HepG2 (cell line): ENCODE data around the gene PLXDC2. TPM values are rescaled to one million over a fixed set of nuclear protein-coding genes. Genes with fewer than 3 reads are reported as not detected.

ENCODE experiments used
- ARNTL ChIP-seq: sonication (generic); formaldehyde crosslinking; IDR thresholded peaks from 2 replicates; pipeline ENCODE4 v1.4.0; 2020; ENCODE audit warnings: mild to moderate bottlenecking, missing genetic modification reagents
- GATAD2A ChIP-seq: IDR thresholded peaks from 2 replicates; pipeline ENCODE4 v1.6.1; 2016
- KMT2A ChIP-seq: sonication (generic); formaldehyde crosslinking; IDR thresholded peaks from 2 replicates; pipeline ENCODE4 v1.4.0; 2020; ENCODE audit warnings: missing genetic modification reagents
- MAFK ChIP-seq, 2 experiments: IDR thresholded peaks in 1 of 2; conservative IDR thresholded peaks in 1 of 2; 2 replicates each; pipeline ENCODE4 v1.6.1; 2011; ENCODE audit warnings: improper control_type of control experiment in 2 of 2, low read length in 2 of 2
- MLLT10 ChIP-seq: sonication (generic); formaldehyde crosslinking; IDR thresholded peaks from 2 replicates; pipeline ENCODE4 v1.4.0; 2020; ENCODE audit warnings: missing genetic modification reagents
- NR2C2 ChIP-seq: sonication (generic); formaldehyde crosslinking; IDR thresholded peaks from 2 replicates; pipeline ENCODE4 v1.4.0; 2020; ENCODE audit warnings: missing genetic modification reagents, mild to moderate bottlenecking, moderate library complexity, borderline replicate concordance
- PRMT3 ChIP-seq: sonication (generic); formaldehyde crosslinking; IDR thresholded peaks from 2 replicates; pipeline ENCODE4 v1.8.1; 2022; ENCODE audit warnings: low read depth, mild to moderate bottlenecking, moderate library complexity, missing genetic modification reagents, borderline replicate concordance
- RFXANK ChIP-seq: IDR thresholded peaks from 2 replicates; pipeline ENCODE4 v1.6.1; 2016
- SIX4 ChIP-seq: sonication (generic); formaldehyde crosslinking; IDR thresholded peaks from 2 replicates; pipeline ENCODE4 v1.4.0; 2020; ENCODE audit warnings: missing genetic modification reagents
- TBX3 ChIP-seq: fragments of 450-650 bp; IDR thresholded peaks from 2 replicates; pipeline ENCODE4 v1.6.1; 2017; ENCODE audit warnings: antibody characterized with exemption, mild to moderate bottlenecking, inconsistent platforms, borderline replicate concordance
- ZBTB37 ChIP-seq: sonication (generic); formaldehyde crosslinking; IDR thresholded peaks from 2 replicates; pipeline ENCODE4 v1.4.0; 2020; ENCODE audit warnings: mild to moderate bottlenecking, missing genetic modification reagents
- ZFP41 ChIP-seq: sonication (generic); formaldehyde crosslinking; IDR thresholded peaks from 2 replicates; pipeline ENCODE4 v1.4.0; 2020; ENCODE audit warnings: mild to moderate bottlenecking, missing genetic modification reagents, borderline replicate concordance
- ZNF441 ChIP-seq: sonication (generic); formaldehyde crosslinking; IDR thresholded peaks from 2 replicates; pipeline ENCODE4 v1.7.0; 2021; ENCODE audit warnings: missing genetic modification reagents, borderline replicate concordance
- ZNF468 ChIP-seq: sonication (generic); formaldehyde crosslinking; IDR thresholded peaks from 2 replicates; pipeline ENCODE4 v1.8.0; 2022; ENCODE audit warnings: mild to moderate bottlenecking, moderate library complexity, missing genetic modification reagents
- ZNF501 ChIP-seq: sonication (generic); formaldehyde crosslinking; IDR thresholded peaks from 2 replicates; pipeline ENCODE4 v1.5.1; 2020; ENCODE audit warnings: mild to moderate bottlenecking, moderate library complexity, missing genetic modification reagents
- ZNF770 ChIP-seq: sonication (generic); formaldehyde crosslinking; IDR thresholded peaks from 2 replicates; pipeline ENCODE4 v1.5.0; 2020; ENCODE audit warnings: mild to moderate bottlenecking, missing genetic modification reagents
- ZNF879 ChIP-seq: sonication (generic); formaldehyde crosslinking; IDR thresholded peaks from 2 replicates; pipeline ENCODE4 v1.8.1; 2023; ENCODE audit warnings: missing genetic modification reagents
- ZSCAN25 ChIP-seq: sonication (generic); formaldehyde crosslinking; IDR thresholded peaks from 2 replicates; pipeline ENCODE4 v1.8.0; 2022; ENCODE audit warnings: mild to moderate bottlenecking, missing genetic modification reagents
- polyA plus RNA-seq, 8 experiments: library from polyadenylated mRNA; depleted of rRNA in 3 of 8; stranded (reverse) in 7 of 8; unstranded in 1 of 8; fragments of >200 nt; fragmentation: Illumina TruSeq in 4 of 8; extraction: Trizol in 4 of 8; gene quantifications; 2 replicates each; pipeline versions ENCODE4 v1.2.1 to v1.2.3, GENCODE V29; 2011 to 2016; ENCODE audit warnings: low read depth in 4 of 8, missing spikeins in 1 of 8, mixed read lengths in 1 of 8; ENCODE audit not compliant: insufficient read depth in 1 of 8
- total RNA-seq, 5 experiments: library from RNA; depleted of rRNA; stranded (reverse); fragments of >200 nt; fragmentation: Illumina TruSeq; extraction: Trizol; gene quantifications; 2 replicates each; pipeline ENCODE4 v1.2.3, GENCODE V29; 2016; ENCODE audit warnings: low read depth in 1 of 5
- TF ChIP-seq, protein P1 (sequence below): sonication (generic); formaldehyde crosslinking; IDR thresholded peaks from 2 replicates; pipeline ENCODE4 v1.9.0; 2022; ENCODE audit warnings: low read depth, missing genetic modification reagents
- TF ChIP-seq, protein P2 (sequence below): sonication (generic); formaldehyde crosslinking; IDR thresholded peaks from 2 replicates; pipeline ENCODE4 v1.4.0; 2020; ENCODE audit warnings: missing genetic modification reagents
- TF ChIP-seq, protein P3 (sequence below): IDR thresholded peaks from 2 replicates; pipeline ENCODE4 v1.6.1; 2016
- TF ChIP-seq, protein P4 (sequence below): sonication (generic); formaldehyde crosslinking; IDR thresholded peaks from 2 replicates; pipeline ENCODE4 v1.4.0; 2020; ENCODE audit warnings: missing genetic modification reagents
- TF ChIP-seq, protein P5 (sequence below): IDR thresholded peaks from 2 replicates; pipeline ENCODE4 v1.6.1; 2018; ENCODE audit warnings: missing genetic modification reagents, mild to moderate bottlenecking, missing compliant biosample characterization

Gene PLXDC2
- total and polyA plus RNA-seq, 2 of the 13 experiments (the other 11 are each of a cell fraction or from before 2014, with no cell fraction given) = 2.1 to 2.4 TPM

DNA sequence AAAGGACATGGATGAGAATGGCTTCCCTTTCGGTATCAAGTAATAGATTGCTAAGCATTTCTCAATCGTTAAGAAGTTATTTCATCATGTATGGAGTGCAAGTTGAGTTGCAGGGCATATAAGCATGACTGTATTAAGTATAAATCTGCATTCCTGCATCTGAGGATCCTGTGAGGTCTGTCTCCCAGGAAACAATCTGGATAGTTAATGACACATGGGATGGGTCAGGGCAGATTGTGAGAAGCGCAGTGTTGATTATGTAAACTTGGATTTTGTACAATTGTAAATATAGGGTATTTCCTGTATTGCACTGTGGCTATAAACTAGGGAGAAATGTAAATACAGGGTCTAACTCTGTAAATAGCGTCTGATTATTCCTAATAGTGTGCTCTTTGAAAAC is 102.6 kb downstream of the PLXDC2 start (continued):
- TF ChIP-seq, protein P1, sequence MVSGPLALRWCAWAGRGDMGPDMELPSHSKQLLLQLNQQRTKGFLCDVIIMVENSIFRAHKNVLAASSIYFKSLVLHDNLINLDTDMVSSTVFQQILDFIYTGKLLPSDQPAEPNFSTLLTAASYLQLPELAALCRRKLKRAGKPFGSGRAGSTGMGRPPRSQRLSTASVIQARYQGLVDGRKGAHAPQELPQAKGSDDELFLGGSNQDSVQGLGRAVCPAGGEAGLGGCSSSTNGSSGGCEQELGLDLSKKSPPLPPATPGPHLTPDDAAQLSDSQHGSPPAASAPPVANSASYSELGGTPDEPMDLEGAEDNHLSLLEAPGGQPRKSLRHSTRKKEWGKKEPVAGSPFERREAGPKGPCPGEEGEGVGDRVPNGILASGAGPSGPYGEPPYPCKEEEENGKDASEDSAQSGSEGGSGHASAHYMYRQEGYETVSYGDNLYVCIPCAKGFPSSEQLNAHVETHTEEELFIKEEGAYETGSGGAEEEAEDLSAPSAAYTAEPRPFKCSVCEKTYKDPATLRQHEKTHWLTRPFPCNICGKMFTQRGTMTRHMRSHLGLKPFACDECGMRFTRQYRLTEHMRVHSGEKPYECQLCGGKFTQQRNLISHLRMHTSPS (CRISPR knock-in tag) = no peak
- TF ChIP-seq ZNF501 (CRISPR knock-in tag) (no peak), PRMT3 (CRISPR knock-in tag) (no peak), GATAD2A (CRISPR knock-in tag) (0 out of 2 replicates have a peak, but pooled peaks have one; percentile 18), KMT2A (no peak), ZFP41 (CRISPR knock-in tag) (no peak), ARNTL (no peak), ZNF770 (CRISPR knock-in tag) (no peak), ZNF879 (no peak), SIX4 (CRISPR knock-in tag) (no peak), TBX3 (peak; percentile 20; the same call in 1 of the 2 replicates), ZNF468 (CRISPR knock-in tag) (no peak), RFXANK (CRISPR knock-in tag) (no peak), ZSCAN25 (CRISPR knock-in tag) (no peak), NR2C2 (CRISPR knock-in tag) (no peak), ZBTB37 (CRISPR knock-in tag) (no peak), MLLT10 (CRISPR knock-in tag) (no peak), MAFK (conservative IDR thresholded peaks at IDR 0.05 in 1 of 2, IDR thresholded peaks at IDR 0.05 in 1 of 2; ENCODE audit: low read length in 2 of 2) (no peak), ZNF441 (CRISPR knock-in tag) (no peak)
- TF ChIP-seq, protein P2, sequence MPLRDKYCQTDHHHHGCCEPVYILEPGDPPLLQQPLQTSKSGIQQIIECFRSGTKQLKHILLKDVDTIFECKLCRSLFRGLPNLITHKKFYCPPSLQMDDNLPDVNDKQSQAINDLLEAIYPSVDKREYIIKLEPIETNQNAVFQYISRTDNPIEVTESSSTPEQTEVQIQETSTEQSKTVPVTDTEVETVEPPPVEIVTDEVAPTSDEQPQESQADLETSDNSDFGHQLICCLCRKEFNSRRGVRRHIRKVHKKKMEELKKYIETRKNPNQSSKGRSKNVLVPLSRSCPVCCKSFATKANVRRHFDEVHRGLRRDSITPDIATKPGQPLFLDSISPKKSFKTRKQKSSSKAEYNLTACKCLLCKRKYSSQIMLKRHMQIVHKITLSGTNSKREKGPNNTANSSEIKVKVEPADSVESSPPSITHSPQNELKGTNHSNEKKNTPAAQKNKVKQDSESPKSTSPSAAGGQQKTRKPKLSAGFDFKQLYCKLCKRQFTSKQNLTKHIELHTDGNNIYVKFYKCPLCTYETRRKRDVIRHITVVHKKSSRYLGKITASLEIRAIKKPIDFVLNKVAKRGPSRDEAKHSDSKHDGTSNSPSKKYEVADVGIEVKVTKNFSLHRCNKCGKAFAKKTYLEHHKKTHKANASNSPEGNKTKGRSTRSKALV (CRISPR knock-in tag) = no peak
- TF ChIP-seq, protein P3, sequence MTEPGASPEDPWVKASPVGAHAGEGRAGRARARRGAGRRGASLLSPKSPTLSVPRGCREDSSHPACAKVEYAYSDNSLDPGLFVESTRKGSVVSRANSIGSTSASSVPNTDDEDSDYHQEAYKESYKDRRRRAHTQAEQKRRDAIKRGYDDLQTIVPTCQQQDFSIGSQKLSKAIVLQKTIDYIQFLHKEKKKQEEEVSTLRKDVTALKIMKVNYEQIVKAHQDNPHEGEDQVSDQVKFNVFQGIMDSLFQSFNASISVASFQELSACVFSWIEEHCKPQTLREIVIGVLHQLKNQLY (CRISPR knock-in tag) = no peak
- TF ChIP-seq, protein P4, sequence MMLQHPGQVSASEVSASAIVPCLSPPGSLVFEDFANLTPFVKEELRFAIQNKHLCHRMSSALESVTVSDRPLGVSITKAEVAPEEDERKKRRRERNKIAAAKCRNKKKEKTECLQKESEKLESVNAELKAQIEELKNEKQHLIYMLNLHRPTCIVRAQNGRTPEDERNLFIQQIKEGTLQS = no peak
- TF ChIP-seq, protein P5, sequence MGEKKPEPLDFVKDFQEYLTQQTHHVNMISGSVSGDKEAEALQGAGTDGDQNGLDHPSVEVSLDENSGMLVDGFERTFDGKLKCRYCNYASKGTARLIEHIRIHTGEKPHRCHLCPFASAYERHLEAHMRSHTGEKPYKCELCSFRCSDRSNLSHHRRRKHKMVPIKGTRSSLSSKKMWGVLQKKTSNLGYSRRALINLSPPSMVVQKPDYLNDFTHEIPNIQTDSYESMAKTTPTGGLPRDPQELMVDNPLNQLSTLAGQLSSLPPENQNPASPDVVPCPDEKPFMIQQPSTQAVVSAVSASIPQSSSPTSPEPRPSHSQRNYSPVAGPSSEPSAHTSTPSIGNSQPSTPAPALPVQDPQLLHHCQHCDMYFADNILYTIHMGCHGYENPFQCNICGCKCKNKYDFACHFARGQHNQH (CRISPR knock-in tag) = no peak
